ENCODE measurements around the gene ZNF511. TPM values are rescaled to one million over a fixed set of nuclear protein-coding genes. Genes with fewer than 3 reads are reported as not detected.

The ZNF511 gene
- total and polyA plus RNA-seq, 2 of the 4 experiments (the other 2 are of a cell fraction) = 13.6 to 32.6 TPM

- ChIA-PET CTCF (no interaction called here), POLR2A (ENCODE audit: unreplicated experiment) (no interaction called here)
- Histone ChIP-seq H4K8ac (ENCODE audit: low read depth in 2 of 2, low read length in 2 of 2) (no peak overlapping the region), H3K23ac (ENCODE audit: low read depth, low read length) (no peak overlapping the region), H2BK5ac (ENCODE audit: low read depth, low read length, poor library complexity, severe bottlenecking) (no peak overlapping the region), H3K36me3 (ENCODE audit: control insufficient read depth, insufficient read depth, low read length) (peaks cover 67% of the 10 kb centered on the region), H3K9me1 (ENCODE audit: insufficient read depth, low read length) (peaks cover 8% of the 10 kb centered on the region), H3K4me3 (ENCODE audit: insufficient read depth, low read depth, low read length) (no peak overlapping the region), H3K27me3 (ENCODE audit: control insufficient read depth, insufficient read depth, low read length) (no peaks in the 10 kb centered on the region), H3K4ac (ENCODE audit: low read depth, low read length) (no peak overlapping the region), H3K79me1 (ENCODE audit: low read depth in 1 of 2, low read length in 2 of 2) (peaks cover 3 to 25% of the 10 kb centered on the region in 2 experiments; a peak in 3 of 4 replicates), H4K20me1 (ENCODE audit: insufficient read depth, low read length) (no peaks in the 10 kb centered on the region), H2AK9ac (replicated peaks; ENCODE audit: low read depth, low read length, poor library complexity) (no peak overlapping the region), H3K27ac (ENCODE audit: insufficient read depth, low read length) (no peak overlapping the region), H4K91ac (ENCODE audit: insufficient read depth, low read depth, low read length) (no peak overlapping the region), H4K5ac (ENCODE audit: low read depth, low read length) (no peak overlapping the region), H3K9ac (ENCODE audit: low read depth, low read length) (no peak overlapping the region), H3K4me2 (ENCODE audit: low read depth, low read length) (no peak overlapping the region), H2AK5ac (ENCODE audit: low read depth, low read length) (no peak overlapping the region), H2BK120ac (ENCODE audit: low read depth, low read length) (no peak overlapping the region), H3K9me3 (ENCODE audit: control insufficient read depth, insufficient read depth, low read length) (no peaks in the 10 kb centered on the region), H2BK20ac (ENCODE audit: low read depth, low read length) (no peak overlapping the region), H3K14ac (replicated peaks; ENCODE audit: low read depth, low read length) (no peak overlapping the region), H3K4me1 (ENCODE audit: control insufficient read depth, insufficient read depth, low read length) (peaks cover 5% of the 10 kb centered on the region), H3K18ac (ENCODE audit: low read depth, low read length) (no peak overlapping the region), H3K56ac (ENCODE audit: extremely low read depth, insufficient read depth, low read length) (no peak overlapping the region), H2BK15ac (ENCODE audit: low read depth, low read length) (no peak overlapping the region), H2AFZ (replicated peaks; ENCODE audit: low read length, poor library complexity) (no peak overlapping the region)
- ATAC-seq (ENCODE audit: low read depth) = no peak
- dilution Hi-C loops (cut with HindIII; ENCODE audit: low sequenced_read_pairs, unreplicated experiment) (no loop called here), intact Hi-C loops (cut with micrococcal nuclease) (no loop called here), in situ Hi-C loops (cut with MboI; ENCODE audit: low sequenced_read_pairs) (no loop called here)
- TF ChIP-seq MAZ (IDR thresholded peaks at IDR 0.05; ENCODE audit: borderline replicate concordance, low read depth, low read length) (no peak), RCOR1 (IDR thresholded peaks at IDR 0.05; ENCODE audit: insufficient replicate concordance, low read length) (no peak), NFE2L2 (IDR thresholded peaks at IDR 0.05; ENCODE audit: low read depth, low read length) (no peak), CHD1 (IDR thresholded peaks at IDR 0.05; ENCODE audit: low read depth, low read length) (no peak)
- BruUV-seq (replicated peaks) = no TSS peak
- DNase-seq = no peak
- WGBS, 2 experiments (ENCODE audit: extremely low coverage in 2 of 2, insufficient read length in 1 of 2) = 98% methylated on average over 26 of the region's 46 CpGs; no CpG with 5 or more reads in 1 of the 2 experiments
These were observed 20.7 kb upstream of the ZNF511 start for GRCh38 chr10:133287832-133288500.
